GM21515 (cell line): ENCODE results near the gene RSPRY1.
"Not testable (repeated sequence)": the region's sequence is repeated elsewhere in the genome, so short reads cannot be mapped to it uniquely, and the experiment has no call there.

ENCODE experiments used
- ATAC-seq: cut with Tn5 transposase; IDR thresholded peaks from one replicate; pipeline ENCODE4 v1.9.1; 2021; ENCODE audit not compliant: unreplicated experiment

The RSPRY1 gene

DNA sequence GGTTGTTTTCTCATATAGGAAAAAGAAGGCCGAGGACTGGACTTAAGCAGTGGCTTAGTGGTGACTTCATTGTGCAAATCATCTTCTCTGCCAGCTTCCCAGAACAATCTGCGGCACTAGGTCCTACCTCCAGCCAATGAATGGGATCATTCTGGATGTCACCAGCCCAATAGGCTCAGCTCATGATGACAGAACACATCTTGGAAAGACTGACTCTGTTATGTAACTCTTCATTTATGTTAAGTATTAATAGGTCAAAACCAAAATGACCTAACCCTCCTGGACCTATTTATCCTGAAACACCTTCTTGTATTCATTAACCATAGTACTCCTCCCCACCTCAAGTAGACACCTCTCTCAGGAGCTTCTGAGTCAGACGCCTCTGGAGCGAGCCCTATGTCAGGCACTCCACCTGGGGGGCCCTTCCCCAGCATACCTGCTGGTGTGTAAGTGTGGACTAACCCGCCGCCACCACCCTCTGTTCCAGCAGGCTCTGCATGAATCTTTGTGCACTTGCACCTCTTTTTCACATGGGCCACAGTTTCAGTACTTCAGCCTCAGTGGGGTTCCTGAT, 66.1 kb downstream of the RSPRY1 start:
- no peak for ATAC-seq

DNA sequence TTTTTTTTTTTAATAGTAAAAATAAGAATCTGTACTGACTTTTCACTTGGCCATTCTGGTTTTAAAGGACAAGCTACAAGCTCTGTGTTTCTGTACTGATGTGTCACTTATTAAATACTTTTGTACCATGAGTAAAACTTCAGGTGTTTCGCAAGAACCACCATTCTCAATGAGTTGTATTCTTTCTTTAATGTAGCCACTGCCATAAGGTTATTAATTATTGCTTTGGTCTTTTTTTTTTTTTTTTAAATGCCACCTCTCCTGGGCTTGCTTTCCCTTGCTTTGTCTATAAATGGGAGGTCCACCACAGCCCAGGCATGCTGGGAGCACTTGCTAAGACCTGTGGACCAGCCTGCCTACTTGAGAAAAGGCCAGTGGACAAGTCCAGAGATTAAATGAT, 67.3 kb downstream of the RSPRY1 start:
- no peak for ATAC-seq

- no peak for ATAC-seq
Observed at GRCh38 chr16:57255686-57256415, 69.7 kb downstream of the RSPRY1 start.

DNA sequence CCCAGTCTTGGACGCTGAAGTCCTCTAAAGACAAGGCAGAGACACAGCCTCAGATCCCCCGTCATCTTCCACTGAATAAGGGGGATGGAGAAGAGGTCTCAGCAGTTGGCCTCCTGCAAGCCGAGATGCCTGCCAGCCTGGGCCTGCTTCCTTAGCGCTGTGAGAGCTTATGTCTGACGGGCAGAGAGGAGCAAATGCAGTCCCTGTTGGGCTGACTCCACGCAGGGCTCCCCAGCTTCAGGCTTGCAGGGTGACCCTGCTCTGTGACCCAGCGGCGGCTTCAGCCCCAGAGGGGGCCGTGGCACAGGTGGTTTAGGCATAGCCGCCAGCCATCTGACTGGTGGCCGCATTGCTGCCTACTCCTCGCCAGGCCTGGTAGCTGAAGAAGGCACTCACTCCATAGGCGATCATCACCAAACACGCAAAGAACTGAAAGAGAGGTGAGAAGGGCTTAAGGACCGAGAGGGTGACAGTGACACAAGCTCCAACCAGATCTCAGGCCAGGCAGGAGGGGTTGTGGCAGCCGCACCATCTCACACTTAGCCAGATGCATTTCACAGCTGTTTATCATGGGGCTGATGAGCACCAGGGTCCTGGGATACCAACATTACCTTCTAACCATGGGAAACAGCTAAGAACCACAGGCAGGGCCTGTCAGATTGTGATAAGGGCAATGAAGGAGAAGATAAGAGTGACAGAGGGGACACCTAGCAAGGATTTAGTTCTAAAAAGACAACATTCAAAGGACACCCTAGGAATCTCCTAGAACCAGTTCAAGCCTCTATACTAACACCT, 70.7 kb downstream of the RSPRY1 start:
- ATAC-seq = no peak

- no peak for ATAC-seq
Observed at GRCh38 chr16:57257455-57258070, 71.4 kb downstream of the RSPRY1 start.

DNA sequence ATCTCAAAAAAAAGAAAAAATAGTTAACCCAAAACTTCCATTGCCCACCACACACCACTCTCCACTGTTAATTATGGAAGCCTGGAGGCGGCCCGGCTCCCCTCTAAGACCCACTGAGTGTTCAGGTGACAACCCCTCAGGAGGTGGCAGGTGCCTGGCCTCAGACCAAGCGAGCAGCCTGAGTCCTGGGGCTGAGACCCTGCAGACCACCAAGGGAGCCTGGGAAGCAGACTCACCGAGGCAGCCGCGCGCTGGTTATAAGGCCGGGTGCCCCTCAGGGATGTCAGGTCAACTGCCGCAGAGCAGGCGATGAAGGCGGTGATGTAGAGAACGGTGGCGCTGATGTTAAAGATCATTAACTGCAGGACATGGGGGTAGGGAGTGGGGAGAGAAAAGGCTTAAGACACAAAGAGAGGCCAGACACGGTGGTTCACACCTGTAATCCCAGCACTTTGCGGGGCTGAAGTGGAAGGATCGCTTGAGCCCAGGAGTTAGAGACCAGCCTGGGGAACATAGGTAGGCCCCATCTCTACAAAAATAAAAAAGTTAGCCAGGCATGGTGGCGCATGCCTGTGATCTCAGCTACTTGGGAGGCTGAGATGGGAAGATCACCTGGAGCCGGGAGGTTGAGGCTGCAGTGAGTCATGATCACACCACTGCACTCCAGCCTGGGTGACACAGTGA, 72.2 kb downstream of the RSPRY1 start:
- ATAC-seq = no peak

DNA sequence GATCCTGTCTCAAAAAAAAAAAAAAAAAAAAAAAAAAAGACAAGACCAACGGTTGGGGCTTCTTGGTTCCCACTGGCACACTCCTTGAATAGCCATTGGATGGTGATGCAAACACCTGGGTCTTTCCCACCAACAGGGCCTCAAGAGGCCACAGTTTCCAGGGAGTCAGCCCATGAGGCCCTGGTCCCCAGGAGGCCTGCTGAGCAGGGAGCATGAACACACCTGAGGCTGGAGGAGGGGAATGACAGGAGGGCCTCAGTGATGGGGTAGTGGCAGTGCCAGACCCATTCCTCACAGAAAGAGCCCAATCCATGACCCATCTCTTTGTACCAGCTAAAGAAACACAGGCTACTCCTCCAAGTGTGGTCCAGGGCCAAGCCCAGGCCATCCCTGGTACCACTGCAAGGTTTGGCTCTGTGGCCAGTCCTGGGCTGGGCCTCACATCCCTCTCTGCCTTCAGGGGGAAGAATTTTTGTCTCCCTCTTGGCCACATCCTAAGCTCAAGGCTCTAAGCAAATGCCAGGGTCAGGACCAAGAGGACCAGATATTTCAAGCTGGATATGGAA, 72.9 kb downstream of the RSPRY1 start:
- no peak for ATAC-seq

GRCh38 chr16:57260294-57260929, 74.3 kb downstream of the RSPRY1 start:
- ATAC-seq = no peak

- no peak for ATAC-seq
Observed at GRCh38 chr16:57261806-57262205, 75.7 kb downstream of the RSPRY1 start.

GRCh38 chr16:57262841-57263540, 76.9 kb downstream of the RSPRY1 start:
- no peak for ATAC-seq

DNA sequence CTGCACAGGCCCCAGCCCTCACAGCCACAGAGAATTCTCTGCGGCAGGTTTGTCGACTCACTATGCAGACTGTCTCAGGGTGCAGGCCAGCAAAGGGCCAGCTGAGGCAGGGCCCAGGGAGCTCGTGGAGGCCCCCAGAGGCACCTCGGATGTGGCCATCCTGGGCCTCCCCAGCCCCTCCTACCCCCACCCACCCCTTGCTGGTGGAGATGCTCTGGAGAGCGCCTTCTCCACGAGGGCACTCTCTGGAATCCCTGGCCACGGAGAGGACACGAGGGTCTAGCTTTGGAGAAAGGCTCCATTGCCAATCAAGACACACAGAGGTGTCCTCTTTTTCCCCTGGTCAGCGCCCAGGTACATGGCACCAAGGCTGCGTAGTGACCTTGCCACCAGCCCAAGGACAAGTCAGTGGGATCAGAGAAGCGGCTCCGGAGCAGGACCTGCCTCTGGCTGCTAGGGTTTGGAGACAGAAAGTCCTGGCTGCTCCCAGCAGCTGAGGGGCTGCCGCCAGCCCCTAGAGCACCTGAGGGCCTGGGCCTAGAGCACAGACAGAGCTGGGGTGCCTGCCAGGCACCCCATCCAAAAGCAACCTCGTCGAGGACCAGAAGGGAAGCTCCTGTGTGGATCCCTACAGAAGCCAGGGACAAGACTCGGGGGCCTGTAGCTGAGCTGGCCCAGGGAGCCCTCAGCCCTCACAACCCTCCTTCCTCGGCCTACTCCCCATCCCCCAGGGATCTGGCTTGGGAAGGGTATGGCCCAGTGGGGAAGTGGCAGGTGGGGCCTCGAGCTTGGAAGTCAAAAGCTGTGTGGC, 77.6 kb downstream of the RSPRY1 start:
- ATAC-seq = no peak

- no peak for ATAC-seq
Observed at GRCh38 chr16:57264381-57264780, 78.3 kb downstream of the RSPRY1 start.

DNA sequence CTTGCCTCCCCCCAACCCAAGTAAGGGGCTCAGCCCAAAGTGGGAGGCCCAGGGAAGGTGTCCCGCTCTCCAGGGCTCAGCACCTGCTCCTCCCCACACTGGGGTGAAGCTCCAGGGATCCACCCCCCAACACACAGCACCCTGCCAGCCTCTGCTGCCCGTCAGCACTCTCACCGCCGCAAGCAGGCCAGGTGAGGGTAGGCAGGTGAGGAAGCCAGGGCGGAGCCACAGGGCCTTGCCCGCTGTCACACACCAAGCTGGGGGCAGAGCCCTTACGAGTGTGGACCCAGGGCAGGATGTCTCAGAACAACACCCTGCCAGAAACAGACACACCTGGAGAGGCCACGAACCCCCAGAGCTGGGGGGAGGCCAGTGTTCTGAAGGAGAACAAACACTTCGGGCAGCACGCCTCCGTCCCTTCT, 78.8 kb downstream of the RSPRY1 start:
- no peak for ATAC-seq

DNA sequence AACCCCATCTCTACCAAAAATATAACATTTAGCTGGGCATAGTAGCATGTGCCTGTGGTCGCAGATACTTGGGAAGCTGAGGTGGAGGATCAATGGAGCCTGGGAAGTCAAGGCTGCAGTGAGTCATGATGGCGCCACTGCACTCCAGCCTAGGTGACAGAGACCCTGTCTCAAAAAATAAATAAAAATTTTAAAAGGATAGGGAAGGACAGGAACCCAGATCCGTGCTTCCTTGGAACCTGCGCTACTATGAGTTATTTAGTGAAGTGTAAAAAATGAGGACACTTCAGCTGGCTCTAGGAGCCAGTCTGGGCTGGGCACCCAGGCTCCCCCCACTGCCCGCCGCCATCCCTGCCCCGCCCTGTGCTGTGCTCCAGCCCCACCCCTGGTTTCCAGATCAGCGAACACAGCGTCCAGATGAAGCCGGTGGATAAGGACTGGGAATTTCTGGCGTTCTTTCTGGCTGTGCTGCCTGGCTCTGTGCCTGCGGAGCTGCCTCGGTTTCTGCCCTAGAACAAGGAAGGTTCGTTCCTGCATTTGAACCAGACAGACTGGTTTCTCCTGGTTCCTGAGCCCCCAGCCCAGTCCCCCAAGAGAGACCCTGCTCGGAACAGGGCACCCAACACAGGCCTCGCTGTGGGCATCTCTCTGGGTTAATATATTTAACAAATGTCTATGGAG, 79.9 kb downstream of the RSPRY1 start:
- no peak for ATAC-seq

GRCh38 chr16:57266531-57267260, 80.6 kb downstream of the RSPRY1 start:
- ATAC-seq = no peak

DNA sequence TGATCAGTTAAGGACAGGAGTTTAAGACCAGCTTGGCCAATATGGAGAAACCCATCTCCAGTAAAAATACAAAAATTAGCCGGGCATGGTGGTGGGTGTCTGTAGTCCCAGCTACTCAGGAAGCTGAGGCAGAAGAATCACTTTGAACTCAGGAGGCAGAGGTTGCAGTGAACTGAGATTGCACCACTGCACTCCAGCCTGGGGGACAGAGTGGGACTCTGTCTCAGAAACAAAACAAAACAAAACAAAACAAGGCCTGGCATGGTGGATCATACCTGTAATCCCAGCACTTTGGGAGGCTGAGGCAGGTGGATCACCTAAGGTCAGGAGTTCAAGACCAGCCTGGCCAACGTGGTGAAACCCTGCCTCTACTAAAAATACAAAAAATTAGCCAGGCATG, 81.2 kb downstream of the RSPRY1 start:
- not testable (repeated sequence) for ATAC-seq
